ENCODE data around the gene SLC24A4.

The SLC24A4 gene

DNA sequence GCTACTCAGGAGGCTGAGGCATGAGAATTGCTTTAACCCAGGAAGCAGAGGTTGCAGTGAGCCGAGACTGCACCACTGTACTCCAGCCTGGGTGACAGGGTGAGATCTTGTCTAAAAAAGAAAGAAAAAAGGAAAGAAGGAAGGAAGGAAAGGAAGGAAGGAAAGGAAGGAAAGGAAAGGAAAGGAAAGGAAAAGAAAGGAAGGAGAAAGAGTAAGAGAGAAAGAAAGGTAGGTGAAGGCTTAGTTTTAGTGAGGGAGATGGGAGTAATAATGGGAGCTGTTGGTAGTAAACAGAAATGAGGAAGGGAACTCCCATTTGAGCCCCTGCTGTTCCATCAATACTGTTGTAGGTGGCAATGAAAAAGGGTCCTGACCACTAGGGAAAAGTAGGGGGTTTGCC is 28.8 kb downstream of the SLC24A4 start:
- Histone ChIP-seq H3K9ac (ENCODE audit: low read length) (no peak overlapping the region), H3K9me3 (ENCODE audit: control insufficient read depth, low read depth, low read length) (no peaks in the 10 kb centered on the region), H3K4me3 (ENCODE audit: low read length) (no peak overlapping the region), H3K27ac (ENCODE audit: low read length) (no peak overlapping the region), H3K4me1 (ENCODE audit: control insufficient read depth, low read depth, low read length) (no peaks in the 10 kb centered on the region), H3K36me3 (ENCODE audit: control insufficient read depth, low read depth, low read length) (no peaks in the 10 kb centered on the region), H3K27me3 (ENCODE audit: control insufficient read depth, insufficient read depth, low read length) (no peaks in the 10 kb centered on the region)

DNA sequence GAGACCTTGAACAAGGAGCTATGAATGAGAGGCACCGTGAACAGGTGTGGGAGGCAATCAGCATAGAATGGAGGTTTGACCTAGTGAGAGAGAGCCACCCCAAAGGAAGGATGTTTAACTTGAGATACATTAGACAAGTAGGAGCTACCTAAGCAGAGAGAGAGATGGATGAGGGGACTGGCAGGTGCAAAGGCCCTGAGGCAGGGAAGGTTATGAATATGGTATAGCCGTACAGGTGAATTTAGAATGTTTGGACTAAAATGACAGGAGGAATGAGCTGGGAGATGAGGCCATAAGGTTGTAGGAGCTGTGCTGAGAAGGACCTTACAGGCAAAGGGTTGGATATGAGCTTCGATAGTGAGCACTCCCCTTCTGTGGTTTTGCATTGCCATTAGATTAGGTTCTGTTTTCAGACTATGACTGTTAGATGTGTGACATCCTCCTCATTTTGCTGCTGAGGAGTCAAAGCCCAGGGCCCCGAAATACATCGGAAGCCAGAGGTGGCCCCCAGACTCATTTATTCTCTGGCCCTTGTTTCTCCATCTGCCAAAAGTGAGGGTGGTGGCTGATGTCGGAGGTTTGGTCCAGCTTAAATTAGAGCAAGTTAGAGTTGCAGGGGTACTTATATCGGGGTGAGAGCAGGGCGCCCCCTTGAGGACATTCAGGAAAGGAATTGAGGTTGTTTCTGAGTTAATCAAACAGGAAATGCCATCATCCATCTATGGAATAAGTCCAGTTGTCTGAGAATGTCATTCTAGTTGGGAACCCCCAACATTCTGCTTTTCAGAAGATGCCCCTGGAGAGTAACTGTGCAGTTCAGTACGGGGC is 29.4 kb downstream of the SLC24A4 start:
- no peaks in the 10 kb centered on the region for H3K9me3 ChIP-seq (ENCODE audit: control insufficient read depth, low read depth, low read length)
- no peak overlapping the region for H3K9ac ChIP-seq (ENCODE audit: low read length)
- no peak overlapping the region for H3K4me3 ChIP-seq (ENCODE audit: low read length)
- no peak overlapping the region for H3K27ac ChIP-seq (ENCODE audit: low read length)
- H3K4me1 ChIP-seq (ENCODE audit: control insufficient read depth, low read depth, low read length): no peaks in the 10 kb centered on the region
- H3K27me3 ChIP-seq (ENCODE audit: control insufficient read depth, insufficient read depth, low read length): no peaks in the 10 kb centered on the region
- H3K36me3 ChIP-seq (ENCODE audit: control insufficient read depth, low read depth, low read length): no peaks in the 10 kb centered on the region

DNA sequence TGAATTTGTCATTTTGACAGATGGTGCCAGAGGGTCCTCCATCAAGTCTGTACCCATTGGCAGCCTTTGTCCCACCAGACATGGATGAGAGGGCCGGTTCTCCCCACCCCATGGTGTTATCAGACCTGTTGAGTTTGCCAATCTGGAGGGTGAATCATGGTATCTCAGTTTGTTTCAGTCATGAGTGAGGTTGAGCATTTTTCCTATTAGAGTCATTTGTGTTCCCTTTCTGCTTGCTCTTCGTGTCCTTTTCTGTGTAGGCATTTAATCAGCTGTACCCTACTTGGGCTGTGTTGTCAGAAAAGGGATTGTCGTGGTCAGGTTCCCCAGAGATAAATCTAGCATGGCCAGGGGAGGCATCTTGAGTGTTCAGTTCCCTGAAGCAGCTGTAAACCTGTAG is 30.5 kb downstream of the SLC24A4 start:
- H3K36me3 ChIP-seq (ENCODE audit: control insufficient read depth, low read depth, low read length): no peaks in the 10 kb centered on the region
- H3K27me3 ChIP-seq (ENCODE audit: control insufficient read depth, insufficient read depth, low read length): no peaks in the 10 kb centered on the region
- H3K4me1 ChIP-seq (ENCODE audit: control insufficient read depth, low read depth, low read length): no peaks in the 10 kb centered on the region
- no peak overlapping the region for H3K27ac ChIP-seq (ENCODE audit: low read length)
- H3K9ac ChIP-seq (ENCODE audit: low read length): no peak overlapping the region
- no peaks in the 10 kb centered on the region for H3K9me3 ChIP-seq (ENCODE audit: control insufficient read depth, low read depth, low read length)
- no peak overlapping the region for H3K4me3 ChIP-seq (ENCODE audit: low read length)

DNA sequence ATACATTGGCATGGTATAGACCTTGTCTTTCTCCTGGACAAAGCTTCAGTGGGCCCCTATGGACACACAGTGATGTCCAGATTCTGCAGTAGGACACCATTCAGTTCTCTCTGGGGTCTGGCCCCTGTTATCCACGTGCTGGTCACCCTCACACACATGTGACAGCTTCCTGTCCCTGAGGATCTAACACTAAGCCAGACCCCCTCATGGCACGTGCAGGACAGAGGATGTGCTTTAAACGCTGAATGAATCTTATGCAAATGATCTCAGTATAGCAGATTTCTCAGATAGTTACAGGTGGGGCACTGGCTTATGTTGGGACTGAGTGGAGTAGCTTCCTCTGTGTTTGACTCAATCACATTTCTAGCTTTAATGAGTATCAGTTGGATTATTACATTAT is 33.7 kb downstream of the SLC24A4 start:
- H3K4me1 ChIP-seq (ENCODE audit: control insufficient read depth, low read depth, low read length): no peaks in the 10 kb centered on the region
- no peak overlapping the region for H3K27ac ChIP-seq (ENCODE audit: low read length)
- no peak overlapping the region for H3K4me3 ChIP-seq (ENCODE audit: low read length)
- H3K9me3 ChIP-seq (ENCODE audit: control insufficient read depth, low read depth, low read length): no peaks in the 10 kb centered on the region
- no peaks in the 10 kb centered on the region for H3K27me3 ChIP-seq (ENCODE audit: control insufficient read depth, insufficient read depth, low read length)
- no peak overlapping the region for H3K9ac ChIP-seq (ENCODE audit: low read length)
- no peaks in the 10 kb centered on the region for H3K36me3 ChIP-seq (ENCODE audit: control insufficient read depth, low read depth, low read length)

DNA sequence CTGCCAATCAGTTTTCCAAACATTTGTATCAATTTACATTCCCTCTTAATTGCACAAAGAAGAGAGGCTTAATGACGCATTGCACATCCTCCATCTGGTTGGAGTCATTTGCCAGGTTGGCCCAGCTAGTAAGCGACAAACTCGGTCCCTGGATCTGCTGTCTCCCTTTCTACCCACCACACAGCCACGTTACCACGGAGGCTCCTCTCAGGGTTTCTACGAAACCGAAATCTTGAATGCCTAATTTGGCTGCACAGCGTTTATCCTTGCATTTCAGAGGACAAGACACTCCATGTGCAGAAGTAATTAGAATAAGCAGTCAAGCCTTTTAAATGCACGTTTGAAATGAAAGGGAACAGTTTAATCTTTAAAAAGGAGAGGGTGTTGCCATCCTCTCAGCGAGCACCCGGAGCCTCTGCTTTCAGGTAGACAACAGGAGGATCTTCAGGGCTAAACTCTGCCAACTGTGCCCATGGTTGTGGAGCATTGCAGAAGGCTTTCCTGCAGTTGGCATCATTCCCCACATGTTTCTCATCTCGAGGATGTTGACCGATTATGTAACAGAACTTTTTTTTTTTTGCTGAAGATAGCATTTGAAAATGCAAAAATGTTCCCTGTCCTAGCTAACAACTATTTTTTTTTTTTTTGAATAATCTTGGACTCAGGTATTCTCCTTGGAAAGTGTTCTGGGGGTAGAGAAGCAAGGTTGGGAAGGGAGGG is 37.8 kb downstream of the SLC24A4 start:
- H3K4me3 ChIP-seq (ENCODE audit: low read length): no peak overlapping the region
- no peaks in the 10 kb centered on the region for H3K27me3 ChIP-seq (ENCODE audit: control insufficient read depth, insufficient read depth, low read length)
- H3K9ac ChIP-seq (ENCODE audit: low read length): no peak overlapping the region
- H3K4me1 ChIP-seq (ENCODE audit: control insufficient read depth, low read depth, low read length): no peaks in the 10 kb centered on the region
- no peaks in the 10 kb centered on the region for H3K9me3 ChIP-seq (ENCODE audit: control insufficient read depth, low read depth, low read length)
- H3K27ac ChIP-seq (ENCODE audit: low read length): no peak overlapping the region
- no peaks in the 10 kb centered on the region for H3K36me3 ChIP-seq (ENCODE audit: control insufficient read depth, low read depth, low read length)

DNA sequence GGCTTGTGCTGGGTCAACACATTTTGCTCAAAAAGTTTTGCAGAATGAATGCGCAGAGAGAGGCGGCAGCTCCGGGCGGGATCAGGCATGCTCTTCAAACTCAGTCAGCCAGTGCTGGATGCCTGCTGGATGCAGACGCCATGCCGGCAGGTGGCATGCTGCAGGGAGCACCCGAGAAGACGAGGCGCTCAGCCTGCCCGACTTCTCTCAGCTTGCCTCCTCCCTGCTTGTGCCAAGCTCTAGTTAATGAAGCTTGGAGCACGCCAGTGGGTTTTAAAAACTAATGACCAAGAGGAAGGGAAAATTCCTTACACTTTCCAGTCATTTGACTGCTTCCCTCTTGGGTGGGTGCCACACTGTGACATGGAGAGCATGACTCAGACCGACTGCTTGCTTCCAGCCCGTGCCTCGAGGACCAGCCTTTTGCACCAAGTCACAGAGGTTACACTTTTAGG is 39.8 kb downstream of the SLC24A4 start:
- Histone ChIP-seq H3K36me3 (ENCODE audit: control insufficient read depth, low read depth, low read length) (no peaks in the 10 kb centered on the region), H3K9me3 (ENCODE audit: control insufficient read depth, low read depth, low read length) (no peaks in the 10 kb centered on the region), H3K9ac (ENCODE audit: low read length) (no peak overlapping the region), H3K4me1 (ENCODE audit: control insufficient read depth, low read depth, low read length) (no peaks in the 10 kb centered on the region), H3K27ac (ENCODE audit: low read length) (no peak overlapping the region), H3K4me3 (ENCODE audit: low read length) (no peak overlapping the region), H3K27me3 (ENCODE audit: control insufficient read depth, insufficient read depth, low read length) (no peaks in the 10 kb centered on the region)

DNA sequence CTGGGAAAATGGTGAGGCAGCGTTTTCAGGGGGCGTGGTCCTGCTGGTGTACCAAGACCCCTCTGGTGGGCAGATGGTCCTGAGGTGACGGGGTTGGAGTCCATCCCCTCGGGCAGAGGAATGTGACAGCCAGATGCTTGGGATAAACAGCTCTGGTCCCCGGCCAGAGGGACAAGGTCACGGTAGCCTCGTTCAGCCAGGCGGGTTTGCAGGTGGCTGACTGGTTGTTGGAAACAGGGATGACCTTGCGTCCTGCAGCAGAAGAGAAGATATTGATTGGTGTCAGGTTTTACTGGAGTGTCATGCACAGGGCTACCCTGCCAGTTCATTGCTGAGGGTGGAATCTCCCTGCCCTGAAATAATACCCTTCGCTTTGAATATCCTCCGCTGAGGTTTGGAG is 43.3 kb downstream of the SLC24A4 start:
- H3K27ac ChIP-seq (ENCODE audit: low read length): no peak overlapping the region
- H3K9ac ChIP-seq (ENCODE audit: low read length): no peak overlapping the region
- H3K9me3 ChIP-seq (ENCODE audit: control insufficient read depth, low read depth, low read length): no peaks in the 10 kb centered on the region
- H3K27me3 ChIP-seq (ENCODE audit: control insufficient read depth, insufficient read depth, low read length): no peaks in the 10 kb centered on the region
- H3K4me1 ChIP-seq (ENCODE audit: control insufficient read depth, low read depth, low read length): no peaks in the 10 kb centered on the region
- H3K4me3 ChIP-seq (ENCODE audit: low read length): no peak overlapping the region
- H3K36me3 ChIP-seq (ENCODE audit: control insufficient read depth, low read depth, low read length): no peaks in the 10 kb centered on the region

DNA sequence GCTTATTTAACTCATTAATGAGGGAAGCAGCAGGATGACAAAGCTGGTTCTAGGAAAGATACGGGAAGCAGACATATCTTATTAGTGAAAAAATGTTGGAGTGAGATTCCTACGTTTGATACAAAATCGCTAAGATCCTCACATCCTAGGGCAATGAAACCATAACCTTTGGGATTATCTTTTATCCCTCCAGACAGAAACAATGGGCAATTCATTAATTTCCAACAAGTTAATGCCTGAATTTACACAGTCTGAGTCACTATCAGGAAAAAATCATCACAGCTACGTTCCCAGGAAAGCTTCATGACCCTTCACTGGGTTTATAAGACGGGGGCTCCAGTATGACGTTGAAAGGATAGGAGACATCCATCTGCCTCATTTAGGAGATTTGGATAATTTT is 45.0 kb downstream of the SLC24A4 start:
- Histone ChIP-seq H3K4me3 (ENCODE audit: low read length) (no peak overlapping the region), H3K9me3 (ENCODE audit: control insufficient read depth, low read depth, low read length) (no peaks in the 10 kb centered on the region), H3K4me1 (ENCODE audit: control insufficient read depth, low read depth, low read length) (no peaks in the 10 kb centered on the region), H3K27ac (ENCODE audit: low read length) (no peak overlapping the region), H3K36me3 (ENCODE audit: control insufficient read depth, low read depth, low read length) (no peaks in the 10 kb centered on the region), H3K27me3 (ENCODE audit: control insufficient read depth, insufficient read depth, low read length) (no peaks in the 10 kb centered on the region), H3K9ac (ENCODE audit: low read length) (no peak overlapping the region)

DNA sequence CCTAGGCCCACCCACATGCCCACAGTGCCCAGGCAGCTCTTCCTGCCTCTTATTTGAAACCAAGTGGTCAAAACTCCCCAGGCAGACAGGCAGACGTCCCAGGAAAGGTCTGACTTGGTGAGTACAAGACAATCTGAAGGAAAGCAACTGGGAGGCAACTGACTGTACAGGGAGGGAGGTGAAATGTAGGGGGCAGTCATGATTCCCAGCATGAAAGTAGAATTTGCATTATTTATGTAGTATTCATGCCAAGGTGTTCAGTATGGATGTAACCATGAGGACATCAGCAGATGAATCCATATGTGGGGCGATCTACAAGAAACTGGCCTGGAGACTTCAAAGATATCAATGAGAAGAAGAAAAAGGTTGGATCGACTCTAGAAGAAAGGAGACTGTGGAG is 46.1 kb downstream of the SLC24A4 start:
- Histone ChIP-seq H3K4me1 (ENCODE audit: control insufficient read depth, low read depth, low read length) (no peaks in the 10 kb centered on the region), H3K9ac (ENCODE audit: low read length) (no peak overlapping the region), H3K9me3 (ENCODE audit: control insufficient read depth, low read depth, low read length) (no peaks in the 10 kb centered on the region), H3K27ac (ENCODE audit: low read length) (no peak overlapping the region), H3K27me3 (ENCODE audit: control insufficient read depth, insufficient read depth, low read length) (no peaks in the 10 kb centered on the region), H3K4me3 (ENCODE audit: low read length) (no peak overlapping the region), H3K36me3 (ENCODE audit: control insufficient read depth, low read depth, low read length) (no peaks in the 10 kb centered on the region)

DNA sequence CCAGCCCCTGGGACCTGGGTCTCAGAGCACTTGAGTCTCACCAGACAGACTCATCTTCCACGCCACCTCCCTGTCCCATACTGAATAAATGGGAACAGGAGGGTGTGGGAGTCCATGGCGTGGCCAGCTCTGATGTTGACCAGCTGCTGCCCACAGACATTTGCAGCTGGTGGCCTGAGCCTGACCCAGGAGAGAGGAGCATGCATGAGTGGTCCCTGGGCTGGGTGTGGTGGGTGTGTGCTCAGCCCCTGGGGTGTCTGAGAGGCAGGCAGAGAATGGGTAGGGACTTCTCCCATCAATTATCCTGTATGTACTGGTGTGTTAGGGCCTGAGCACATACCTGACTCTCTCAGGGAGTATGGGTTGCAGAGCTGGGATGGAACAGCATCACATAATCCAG is 49.3 kb downstream of the SLC24A4 start:
- Histone ChIP-seq H3K4me1 (ENCODE audit: control insufficient read depth, low read depth, low read length) (no peaks in the 10 kb centered on the region), H3K27me3 (ENCODE audit: control insufficient read depth, insufficient read depth, low read length) (no peaks in the 10 kb centered on the region), H3K9ac (ENCODE audit: low read length) (no peak overlapping the region), H3K9me3 (ENCODE audit: control insufficient read depth, low read depth, low read length) (no peaks in the 10 kb centered on the region), H3K27ac (ENCODE audit: low read length) (no peak overlapping the region), H3K36me3 (ENCODE audit: control insufficient read depth, low read depth, low read length) (no peaks in the 10 kb centered on the region), H3K4me3 (ENCODE audit: low read length) (no peak overlapping the region)

DNA sequence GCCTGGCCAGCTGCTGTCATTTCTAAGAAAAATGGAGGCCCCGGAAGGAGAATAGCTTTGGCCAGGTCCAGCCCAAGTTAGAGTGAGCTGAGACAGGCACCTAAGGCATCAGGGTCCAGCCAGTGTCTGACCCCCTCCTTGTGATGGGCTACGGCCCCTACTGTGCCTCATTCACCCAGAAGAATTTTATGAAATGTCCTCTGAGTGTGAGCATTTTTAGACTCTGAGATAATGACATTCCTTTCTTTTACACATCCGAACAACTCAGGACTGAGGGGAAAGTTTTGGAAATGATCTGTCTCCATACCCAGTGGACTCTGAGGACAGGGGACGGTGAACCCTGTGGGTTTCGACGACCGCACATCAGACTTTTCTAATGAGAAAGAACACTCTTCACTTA is 50.4 kb downstream of the SLC24A4 start:
- Histone ChIP-seq H3K4me1 (ENCODE audit: control insufficient read depth, low read depth, low read length) (no peaks in the 10 kb centered on the region), H3K4me3 (ENCODE audit: low read length) (no peak overlapping the region), H3K36me3 (ENCODE audit: control insufficient read depth, low read depth, low read length) (no peaks in the 10 kb centered on the region), H3K9ac (ENCODE audit: low read length) (no peak overlapping the region), H3K9me3 (ENCODE audit: control insufficient read depth, low read depth, low read length) (no peaks in the 10 kb centered on the region), H3K27ac (ENCODE audit: low read length) (no peak overlapping the region), H3K27me3 (ENCODE audit: control insufficient read depth, insufficient read depth, low read length) (no peaks in the 10 kb centered on the region)

DNA sequence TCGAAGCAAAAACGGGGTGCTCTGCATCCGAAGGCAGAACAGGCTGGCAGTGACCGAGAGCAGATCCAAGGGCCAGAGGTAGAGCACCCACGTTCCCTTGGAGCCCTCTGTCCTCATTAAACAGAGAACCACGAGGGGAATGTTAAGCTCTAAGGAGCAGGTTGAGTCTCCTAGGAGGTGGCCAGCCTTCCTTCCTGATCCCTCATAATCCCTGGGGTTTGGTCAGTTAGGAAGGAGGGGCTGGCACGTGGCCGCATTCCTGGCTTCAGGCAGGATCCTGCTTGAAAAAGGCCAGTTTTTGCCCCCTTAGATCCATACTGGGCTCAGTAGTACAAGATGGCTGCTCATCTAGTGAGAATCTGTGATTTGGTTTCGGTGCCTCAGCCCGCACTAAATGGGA is 57.2 kb downstream of the SLC24A4 start:
- H3K4me1 ChIP-seq (ENCODE audit: control insufficient read depth, low read depth, low read length): peaks cover 2% of the 10 kb centered on the region
- no peaks in the 10 kb centered on the region for H3K36me3 ChIP-seq (ENCODE audit: control insufficient read depth, low read depth, low read length)
- H3K27ac ChIP-seq (ENCODE audit: low read length): no peak overlapping the region
- no peak overlapping the region for H3K4me3 ChIP-seq (ENCODE audit: low read length)
- no peaks in the 10 kb centered on the region for H3K9me3 ChIP-seq (ENCODE audit: control insufficient read depth, low read depth, low read length)
- H3K9ac ChIP-seq (ENCODE audit: low read length): no peak overlapping the region
- no peaks in the 10 kb centered on the region for H3K27me3 ChIP-seq (ENCODE audit: control insufficient read depth, insufficient read depth, low read length)

Measured in iPS-18a (cell line).